Raji (cell line): ENCODE data around the gene DLGAP4.

Source experiments
- POLR2A ChIP-seq: IDR thresholded peaks from 2 replicates; pipeline ENCODE4 v1.6.1; 2011; ENCODE audit warnings: low read depth, low read length, control low read depth; ENCODE audit not compliant: insufficient read depth

Gene DLGAP4

DNA sequence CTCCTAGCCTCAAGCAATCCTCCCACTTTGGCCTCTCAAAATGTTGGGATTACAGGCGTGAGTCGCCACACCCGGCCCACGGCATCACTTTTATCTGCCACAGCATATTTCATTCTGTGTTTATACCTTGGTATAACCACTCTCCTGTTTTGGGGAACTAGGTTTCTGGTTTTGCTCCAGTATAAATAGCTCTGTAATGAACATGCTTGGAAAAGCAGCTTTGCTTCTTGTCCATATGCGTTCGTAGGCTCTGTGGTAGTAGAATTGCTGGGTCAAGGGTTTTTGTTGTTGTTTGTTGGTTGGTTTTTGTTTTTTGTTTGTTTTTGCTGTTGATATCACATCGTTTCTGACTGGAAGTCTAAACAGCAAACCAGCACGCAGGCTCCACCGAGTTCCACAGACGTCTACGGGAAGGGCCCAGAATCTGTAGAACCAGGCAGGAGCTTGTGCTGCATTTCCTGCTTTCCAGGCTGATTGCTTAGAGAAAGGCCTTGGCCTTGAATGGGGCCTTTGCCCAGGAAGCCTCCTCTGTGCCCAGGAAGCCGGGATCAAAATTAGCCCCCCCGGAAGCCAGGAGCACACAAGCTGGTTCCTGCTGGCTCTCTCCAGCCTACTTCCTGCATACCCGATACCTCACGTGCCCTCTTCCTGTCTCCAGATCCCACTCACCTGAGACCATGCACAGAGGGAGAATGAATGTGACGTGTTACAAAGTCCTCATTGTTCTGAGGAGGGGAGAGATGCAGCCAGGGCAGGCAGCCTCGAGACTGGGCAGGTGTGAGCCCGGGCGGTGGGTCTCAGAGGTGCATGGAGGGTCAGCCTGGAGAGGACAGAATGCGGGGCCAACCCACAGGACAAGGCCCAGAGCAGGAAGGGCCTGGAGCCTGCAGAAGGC is 35.1 kb upstream of the DLGAP4 start:
- TF ChIP-seq POLR2A: no peak

DNA sequence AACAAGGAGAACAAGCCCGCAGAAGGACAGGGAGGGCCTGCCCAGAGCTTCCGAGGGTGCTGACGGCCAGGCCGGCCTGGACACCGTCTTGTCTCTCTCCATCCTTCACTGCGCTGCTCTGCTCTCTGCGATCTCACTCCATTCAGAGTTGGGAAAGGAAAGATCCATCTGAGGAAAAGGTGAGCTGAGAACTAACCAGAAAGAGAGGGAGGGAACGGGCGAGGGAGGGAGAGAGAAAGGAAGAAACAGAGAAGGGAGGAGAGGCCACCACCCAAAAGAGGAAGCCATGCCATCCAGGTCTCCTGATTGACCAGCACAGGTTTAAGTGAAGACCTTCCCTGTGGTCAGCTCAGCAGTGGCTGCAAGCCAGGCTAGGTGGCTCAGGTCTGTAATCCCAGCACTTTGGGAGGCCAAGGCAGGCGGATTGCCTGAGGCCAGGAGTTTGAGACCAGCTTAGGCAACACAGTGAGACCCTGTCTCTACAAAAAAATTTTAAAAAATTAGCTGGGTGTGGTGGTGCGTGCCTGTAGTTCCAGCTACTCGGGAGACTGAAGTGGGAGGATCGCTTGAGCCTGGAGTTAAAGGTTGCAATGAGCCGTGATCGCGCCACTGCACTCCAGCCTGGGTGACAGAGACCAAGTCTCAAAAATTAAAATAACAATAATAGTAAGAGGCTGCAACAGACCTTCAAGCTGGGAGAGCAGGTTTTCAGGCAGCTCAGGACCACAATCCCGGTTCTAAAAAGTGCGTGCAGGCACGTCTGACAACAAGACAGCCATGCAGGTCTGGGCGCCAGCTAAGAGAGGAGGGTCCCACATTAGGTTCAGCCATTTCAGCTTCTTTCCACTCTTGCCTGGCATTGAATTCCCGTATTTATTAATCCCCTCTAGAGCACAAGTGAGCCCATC is 34.2 kb upstream of the DLGAP4 start:
- TF ChIP-seq POLR2A: no peak

DNA sequence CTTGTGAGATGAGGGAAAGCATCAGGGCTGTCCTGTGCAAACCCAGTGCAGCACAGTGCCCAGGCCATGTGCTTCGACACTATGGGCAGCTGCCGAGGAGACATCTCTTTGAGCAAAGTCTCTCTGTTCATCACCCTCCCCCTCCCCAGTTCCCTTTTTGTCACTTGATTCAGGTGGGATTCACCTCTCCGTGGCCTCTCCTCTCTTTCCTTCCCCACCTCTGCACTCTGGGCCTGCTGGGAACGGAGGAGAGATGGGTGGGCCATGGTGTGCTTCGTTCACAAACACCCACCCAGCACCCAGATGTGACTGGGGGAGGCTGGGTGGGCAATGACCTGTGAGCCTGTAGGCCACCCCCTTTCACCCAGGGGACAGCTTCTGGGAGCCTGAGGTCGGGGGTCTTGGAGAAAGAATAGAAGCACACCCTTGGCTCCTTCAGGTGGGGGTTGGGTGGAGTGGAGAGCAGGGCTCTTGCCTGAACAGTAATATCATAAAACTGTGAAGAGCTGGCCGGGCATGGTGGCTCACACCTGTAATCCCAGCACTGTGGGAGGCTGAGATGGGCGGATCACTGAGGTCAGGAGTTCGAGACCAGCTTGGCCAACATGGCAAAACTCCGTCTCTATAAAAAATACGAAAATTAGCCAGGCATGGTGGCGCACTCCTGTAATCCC is 33.5 kb upstream of the DLGAP4 start:
- no peak for TF ChIP-seq POLR2A

DNA sequence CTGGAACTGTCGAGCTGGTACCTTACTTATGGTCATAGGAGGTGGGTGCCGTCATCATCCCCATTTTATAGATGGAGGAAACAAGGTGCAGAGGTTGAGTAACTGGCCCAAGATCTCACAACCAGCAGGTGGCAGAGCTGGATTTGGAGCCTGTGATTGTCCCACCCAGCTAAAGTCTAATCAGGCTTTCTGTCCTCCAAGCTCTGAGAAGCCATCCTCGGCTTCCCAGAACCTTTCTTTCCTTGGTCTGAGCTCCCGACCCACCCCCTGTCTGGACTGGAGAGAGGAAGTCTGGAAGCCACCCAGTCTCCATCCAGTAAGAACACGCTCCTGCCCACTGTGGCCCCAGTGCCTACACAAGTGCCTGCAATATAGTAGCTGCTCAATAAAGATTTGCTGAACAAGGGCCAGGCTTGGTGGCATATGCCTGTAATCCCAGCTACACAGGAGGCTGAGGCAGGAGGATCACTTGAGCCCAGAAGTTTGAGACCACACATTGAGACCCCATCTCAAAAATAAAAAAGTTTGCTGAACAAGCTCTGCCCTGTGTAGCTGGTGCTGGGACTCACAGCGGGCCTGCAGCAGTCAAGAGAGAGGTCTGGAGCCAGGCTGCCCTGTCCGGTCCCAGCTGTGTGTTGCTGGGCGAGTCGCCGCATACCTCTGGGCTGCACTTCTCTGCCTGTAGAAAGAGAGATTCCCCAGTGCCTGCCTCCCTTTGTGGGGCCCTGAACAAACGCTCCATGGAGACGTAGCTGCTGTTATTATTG is 32.5 kb upstream of the DLGAP4 start:
- no peak for TF ChIP-seq POLR2A

DNA sequence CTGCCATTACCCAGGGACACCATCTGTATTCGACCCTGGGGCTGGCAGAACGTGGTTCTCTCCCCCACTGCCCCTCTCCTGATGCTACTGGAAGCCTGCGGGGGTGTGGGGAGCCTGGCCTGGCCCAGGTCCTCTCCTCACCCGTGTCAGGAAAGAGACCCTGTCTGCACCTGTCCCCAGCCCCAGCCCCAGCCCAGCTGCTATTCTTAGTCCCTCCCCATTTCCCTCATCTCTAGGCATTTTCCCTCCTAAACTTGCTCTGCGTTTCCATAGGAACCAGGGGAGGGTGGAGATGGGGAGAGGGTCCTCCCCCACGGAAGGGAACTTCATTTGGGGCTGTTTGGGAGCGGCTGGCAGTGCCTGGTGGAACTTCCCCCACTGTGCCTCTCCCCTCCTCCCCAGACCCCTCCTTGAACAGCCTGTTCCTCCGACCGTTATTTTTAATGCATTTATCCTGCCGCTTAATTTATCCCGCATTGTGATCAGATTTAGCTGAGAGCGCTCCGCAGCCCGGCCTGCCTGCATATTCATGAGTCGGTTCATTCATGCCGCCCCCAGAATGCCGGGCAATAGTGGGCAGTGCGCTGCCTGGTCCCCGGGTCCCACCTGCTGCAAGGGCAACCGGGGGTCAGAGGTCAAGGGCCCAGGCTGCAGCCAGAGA is 31.8 kb upstream of the DLGAP4 start:
- no peak for TF ChIP-seq POLR2A

DNA sequence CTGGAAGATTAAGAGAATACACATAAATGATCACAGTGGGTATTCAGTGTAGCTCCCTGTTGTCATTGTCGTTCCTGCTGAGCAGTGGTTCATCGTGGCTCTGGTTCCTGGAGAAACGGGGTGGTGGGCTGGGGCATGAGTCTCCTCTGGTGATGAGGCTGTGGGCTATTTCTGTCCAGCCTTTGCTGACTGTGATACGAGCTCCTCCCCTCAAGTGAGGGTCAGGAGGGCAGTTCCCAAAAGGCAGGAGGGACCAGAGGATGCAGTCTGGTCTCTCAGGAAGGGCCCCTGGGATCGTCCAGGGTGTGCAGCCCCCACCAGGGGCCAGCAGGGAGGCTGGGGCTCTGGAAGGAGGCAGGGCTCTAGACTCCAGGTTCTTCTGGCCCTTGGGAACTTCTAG is 31.1 kb upstream of the DLGAP4 start:
- no peak for TF ChIP-seq POLR2A

DNA sequence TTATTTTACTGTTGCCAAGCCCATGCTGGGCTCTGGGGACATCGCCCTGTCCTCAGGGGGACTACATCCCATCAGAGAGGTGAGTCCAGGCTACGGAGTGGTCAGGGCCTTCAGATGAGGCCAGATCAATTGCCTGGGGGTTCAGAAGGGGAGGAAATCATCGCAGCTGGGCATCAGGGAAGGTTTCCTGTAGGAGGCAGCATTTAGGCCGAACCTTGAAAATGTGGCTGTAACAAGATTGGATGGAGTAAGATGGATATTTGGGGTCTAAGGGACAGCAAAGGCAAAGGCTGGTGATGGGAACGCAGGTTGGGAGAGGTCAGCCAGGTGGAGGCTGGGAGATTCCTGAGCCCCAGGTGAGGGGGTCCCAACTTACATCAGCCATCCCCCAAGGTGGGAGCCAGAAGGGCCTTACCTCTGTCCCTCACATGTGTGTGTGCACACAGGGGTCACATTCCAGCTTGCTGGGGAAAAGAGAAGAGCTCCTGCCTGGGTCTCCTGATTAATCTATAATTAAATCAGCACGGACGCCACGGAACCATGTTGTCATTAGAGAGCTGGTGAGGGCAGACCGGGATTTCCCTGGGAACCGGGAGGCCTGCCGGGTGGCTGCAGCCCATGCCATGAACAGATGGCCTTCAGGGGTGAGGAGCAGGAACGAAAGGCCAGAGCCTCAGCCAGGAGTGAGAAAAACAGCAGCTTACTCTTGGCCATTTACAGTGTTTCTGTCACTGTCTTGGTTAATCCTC is 30.5 kb upstream of the DLGAP4 start:
- TF ChIP-seq POLR2A: no peak

DNA sequence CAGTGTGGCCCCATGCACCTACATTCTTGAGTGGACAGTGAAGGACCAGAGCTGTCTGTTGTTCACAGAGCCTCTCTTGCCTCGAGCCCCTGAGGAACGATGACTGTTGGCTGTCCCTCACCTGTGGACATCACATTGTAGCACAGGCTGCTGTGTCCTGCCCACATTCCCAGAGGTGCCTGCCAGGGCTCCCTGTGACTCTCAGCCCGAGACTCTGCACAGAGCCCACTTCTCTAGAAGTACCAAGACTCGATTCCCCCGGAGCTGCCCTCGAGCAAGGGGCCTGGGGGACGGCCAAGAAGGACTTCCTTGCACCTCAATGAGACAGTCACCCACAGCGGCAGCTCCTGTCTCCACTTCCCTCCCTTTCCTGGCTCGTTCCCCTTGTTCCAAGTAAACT is 28.6 kb upstream of the DLGAP4 start:
- TF ChIP-seq POLR2A: no peak

DNA sequence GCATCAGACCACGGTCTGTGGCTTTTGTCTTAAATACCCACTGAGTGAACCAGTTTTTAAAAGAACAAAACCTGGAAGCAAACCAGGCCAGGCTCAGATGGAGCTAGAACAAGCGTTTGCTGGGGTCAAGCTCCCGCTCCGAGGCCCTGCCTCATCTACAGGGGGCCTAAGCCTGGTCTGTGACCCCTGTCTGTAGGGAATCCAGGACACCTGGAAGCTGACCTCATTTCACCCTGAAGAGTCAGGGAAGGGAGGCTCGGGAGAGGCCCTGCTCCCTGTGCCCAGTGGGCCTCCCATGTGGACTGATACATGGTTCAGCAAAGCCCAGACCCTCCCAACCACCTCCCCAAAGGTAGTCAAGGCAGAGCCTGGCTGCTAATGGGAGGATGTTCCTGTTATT is 26.8 kb upstream of the DLGAP4 start:
- TF ChIP-seq POLR2A: no peak

DNA sequence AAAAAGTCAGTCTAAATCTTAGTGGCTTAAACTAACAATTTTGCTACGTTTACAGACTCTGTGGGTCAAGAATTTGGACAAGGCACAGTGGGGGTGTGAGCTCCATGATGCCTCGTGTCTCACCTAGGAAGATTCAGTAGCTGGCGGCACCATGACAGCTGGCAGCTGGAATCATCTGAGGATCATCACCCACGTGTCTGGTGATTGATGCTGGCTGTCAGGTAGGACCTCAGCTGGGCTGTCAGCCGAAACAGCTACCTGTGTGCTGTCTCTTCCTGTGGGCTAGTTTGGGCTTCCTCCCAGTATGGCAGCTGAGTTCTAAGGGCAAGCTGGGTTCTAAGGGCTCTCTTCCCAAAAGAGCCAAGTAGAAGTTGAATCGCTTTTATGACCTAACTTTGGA is 26.4 kb upstream of the DLGAP4 start:
- no peak for TF ChIP-seq POLR2A

DNA sequence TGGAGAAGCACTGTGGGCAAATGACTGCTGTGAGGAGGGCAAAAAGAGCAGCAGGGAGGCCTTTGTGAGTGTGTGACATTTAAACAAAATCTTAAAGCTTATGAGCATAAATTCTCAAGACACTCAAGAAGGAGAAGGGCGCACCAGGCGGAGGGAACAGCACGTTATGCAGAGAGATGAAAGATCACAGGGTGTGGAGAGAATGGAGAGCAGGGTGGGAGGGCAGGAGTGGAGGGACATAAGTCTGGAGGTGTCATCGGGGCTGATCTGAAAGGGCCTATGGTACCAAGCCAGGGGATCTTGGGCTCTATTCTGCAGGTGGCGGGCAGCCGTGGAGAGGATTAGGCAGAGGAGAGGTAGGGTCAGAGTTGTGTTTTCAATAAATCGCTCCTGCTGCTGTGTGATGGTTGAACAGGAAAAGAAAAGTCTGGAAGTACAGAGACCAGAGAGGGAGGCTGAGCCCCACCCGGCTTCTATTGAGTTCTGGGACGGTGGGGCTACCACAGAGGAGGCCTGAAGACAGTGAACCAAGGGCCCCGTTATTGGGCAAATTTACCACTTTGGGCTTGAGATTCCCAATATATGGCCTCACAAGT is 24.3 kb upstream of the DLGAP4 start:
- TF ChIP-seq POLR2A: no peak

DNA sequence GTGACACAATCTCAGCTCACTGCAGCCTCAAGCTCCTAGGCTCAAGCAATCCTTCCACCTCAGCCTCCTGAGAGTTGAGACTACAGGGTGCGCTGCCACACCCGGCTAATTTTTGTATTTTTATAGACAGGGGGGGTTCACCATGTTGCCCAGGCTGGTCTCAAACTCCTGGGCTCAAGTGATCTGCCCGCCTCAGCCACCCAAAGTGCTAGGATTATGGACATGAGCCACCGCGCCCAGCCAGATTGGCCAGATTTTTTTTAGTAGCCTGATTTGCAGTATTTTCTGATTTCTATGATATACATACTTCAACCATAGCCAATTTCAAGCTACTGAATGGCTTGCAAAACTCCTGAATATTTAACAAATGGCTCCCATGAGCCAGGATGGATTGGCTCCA is 21.4 kb upstream of the DLGAP4 start:
- no peak for TF ChIP-seq POLR2A

DNA sequence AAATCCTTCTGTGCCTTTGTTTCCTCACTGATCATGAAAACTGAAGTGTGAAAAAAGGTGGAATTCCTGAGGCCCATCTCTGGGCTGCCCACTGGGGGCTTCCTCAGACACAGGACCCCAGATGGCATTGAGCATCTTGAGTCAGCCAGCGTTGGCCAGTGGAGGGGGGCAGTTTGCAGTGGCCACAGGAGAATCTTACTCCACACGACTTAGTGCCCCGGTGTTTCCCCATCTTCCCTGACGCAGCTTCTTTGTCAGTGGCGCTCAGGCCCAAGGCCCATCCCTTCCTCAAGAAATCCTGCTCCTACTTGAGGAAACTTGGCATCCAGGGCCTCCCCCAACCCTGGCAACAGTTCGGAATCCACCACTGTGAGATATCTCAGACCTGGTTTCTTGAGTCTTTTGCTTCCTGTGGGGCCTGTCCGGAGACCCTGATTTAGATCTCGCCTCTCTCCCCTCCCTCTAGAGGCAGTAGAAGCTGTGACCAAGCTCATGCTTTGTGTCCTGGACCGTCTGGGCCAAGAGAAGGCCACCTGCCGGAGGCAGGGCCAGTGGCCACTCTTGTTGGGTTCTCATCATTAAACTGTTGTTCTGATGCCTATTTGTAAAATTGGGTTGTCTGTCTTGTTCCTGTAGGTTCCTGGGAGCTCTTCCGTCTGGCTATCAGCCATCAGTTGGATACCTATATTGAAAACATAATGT is 20.2 kb upstream of the DLGAP4 start:
- no peak for TF ChIP-seq POLR2A

DNA sequence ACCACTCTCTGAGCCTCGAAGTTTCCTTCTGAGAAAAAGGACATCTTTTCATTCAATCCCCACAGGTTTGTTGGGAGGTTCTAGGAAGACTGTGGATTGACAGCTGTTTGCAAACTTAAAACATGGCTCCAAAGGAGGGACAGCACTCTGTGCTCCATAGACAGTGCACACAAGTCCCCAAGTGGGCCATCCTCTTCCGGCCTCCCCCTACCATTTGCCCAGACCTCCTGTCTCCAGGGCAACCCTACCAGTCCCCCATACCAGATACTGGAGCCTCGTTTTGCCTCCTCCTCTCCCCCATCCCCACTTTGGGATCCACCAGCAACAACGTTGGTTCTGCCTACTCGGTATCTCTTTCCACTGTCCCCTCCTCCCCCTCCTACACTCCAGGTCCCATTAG is 8.5 kb upstream of the DLGAP4 start:
- TF ChIP-seq POLR2A: no peak
